Inflammatory macrophage (primary cell): ENCODE measurements around the gene TDRD9.

Experiments used
- DNase-seq, 2 donors: peaks; one replicate each; pipeline ENCODE4 v3.0.0-alpha.2; 2020 to 2022

TDRD9 gene

DNA sequence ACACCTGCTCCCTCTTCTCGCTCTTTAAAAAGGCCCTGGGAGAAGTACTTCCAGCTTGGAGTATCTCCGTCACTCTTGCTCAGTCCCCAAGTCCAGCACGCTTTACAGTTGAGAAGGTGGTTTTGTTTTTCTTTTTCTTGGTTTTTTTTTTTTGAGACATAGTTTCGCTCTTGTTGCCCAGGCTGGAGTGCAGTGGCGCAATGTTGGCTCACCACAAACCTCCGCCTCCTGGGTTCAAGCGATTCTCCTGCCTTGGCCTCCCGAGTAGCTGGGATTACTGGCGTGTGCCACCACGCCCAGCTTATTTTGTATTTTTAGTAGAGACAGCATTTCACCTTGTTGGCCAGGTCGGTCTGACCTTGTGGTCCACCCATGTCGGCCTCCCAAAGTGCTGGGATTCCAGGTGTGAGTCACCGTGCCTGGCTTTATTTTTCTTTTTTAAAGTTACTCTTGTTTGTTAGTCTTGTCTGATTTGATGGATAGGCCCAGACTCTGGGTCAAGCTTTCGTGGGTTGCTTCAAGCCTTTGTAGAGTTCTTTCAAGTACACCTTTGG lies 1.9 kb downstream of the TDRD9 start:
- no peak for DNase-seq

DNA sequence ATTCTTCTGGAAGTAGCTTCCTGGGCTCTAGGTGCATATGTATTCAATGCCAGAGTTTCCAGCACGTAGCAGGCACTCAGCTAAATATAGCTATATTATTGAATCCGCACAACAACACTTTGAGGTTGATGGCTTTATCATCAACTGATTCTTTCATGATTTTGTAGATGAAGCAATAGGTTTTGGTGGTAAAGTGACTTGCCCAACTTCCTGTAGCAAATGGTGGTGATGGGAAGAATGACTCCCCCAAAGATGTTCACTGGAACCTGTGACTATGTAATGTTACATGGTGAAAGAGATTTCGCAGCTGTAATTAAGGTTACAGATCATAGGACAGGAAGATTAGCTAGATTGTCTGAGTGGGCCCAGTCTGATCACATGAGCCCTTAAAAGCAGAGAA lies 3.2 kb downstream of the TDRD9 start:
- peak; percentile 86 to 93 for DNase-seq

DNA sequence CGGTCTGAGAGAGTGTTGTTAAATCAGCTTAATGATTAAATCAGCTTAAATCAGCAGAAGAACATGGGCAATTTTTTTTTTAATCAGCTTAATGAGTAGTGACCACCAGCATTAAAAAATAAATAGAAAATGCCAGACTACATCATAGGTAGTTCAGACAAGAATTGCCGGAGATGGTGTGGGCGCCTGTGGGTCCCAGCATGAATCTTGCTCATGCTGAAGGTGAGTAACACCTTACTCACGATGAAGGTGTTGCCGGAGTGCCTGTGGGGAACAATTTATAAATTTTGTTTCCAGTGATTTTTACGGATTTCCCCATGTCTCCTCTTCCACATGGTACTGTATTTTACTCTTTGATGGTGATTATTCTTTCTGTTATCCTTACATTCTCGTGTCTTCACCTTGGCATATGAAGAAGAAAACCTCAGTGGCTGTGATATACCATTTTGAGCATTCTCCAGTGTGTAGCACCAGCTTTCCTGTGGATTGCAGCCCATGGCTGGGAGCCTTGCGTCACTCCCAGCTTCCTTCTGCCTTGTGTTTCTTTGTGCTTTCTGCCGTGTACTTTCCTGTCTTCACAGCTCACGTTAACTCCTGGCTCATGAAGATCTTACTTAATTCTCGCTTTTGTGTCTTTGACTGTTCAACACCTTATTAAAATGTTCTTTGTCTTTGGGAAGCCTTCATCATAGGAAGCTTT lies 4.7 kb downstream of the TDRD9 start:
- peak; percentile 31 to 52 for DNase-seq

GRCh38 chr14:103935102-103935501 lies 6.8 kb downstream of the TDRD9 start:
- no peak for DNase-seq

GRCh38 chr14:103941462-103941861 lies 13.2 kb downstream of the TDRD9 start:
- no peak for DNase-seq

DNA sequence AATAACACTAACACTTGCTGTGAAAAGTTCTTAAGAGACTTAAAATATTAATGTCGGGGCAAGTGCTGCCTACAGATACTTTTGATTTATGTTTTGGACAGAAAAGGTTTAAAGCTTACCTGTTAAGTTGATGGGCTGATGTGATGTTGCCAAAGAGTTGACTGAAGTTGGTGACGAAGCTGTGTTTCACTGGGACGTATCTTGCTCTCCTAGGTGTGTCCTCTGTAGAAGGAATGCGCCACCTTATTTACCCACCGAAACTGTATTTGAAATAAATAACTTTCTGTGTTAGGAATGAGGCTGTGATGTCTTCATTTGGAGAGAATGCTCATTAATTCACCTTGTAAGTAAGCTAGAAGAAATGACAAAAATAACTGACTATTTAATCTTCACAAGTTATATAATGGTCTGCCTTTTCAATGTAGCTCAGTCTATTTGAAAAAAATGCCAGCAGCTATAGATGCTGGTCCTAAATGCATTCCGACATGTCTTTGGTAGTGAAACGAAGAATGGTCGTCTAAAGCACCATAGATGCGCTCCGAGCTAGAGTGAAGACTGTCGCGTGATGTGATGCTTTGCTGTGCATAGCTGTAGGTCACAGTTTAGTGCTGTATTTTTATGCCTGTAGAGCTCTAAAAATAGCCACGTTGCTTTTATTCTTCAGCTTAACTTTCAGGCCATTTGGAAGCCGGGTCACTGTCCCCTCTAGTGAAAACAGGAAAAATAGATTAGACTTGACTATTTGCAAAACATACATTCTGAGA lies 13.9 kb downstream of the TDRD9 start, which contains the start of gene RD3L:
Gene RD3L, minus strand, starts transcription at position 557 of the 764 bp plus-strand sequence. CDS start 834 bp downstream, outside the sequence.
- no peak for DNase-seq

- no peak for DNase-seq
Measured at GRCh38 chr14:103943673-103944072, 15.4 kb downstream of the TDRD9 start.

DNA sequence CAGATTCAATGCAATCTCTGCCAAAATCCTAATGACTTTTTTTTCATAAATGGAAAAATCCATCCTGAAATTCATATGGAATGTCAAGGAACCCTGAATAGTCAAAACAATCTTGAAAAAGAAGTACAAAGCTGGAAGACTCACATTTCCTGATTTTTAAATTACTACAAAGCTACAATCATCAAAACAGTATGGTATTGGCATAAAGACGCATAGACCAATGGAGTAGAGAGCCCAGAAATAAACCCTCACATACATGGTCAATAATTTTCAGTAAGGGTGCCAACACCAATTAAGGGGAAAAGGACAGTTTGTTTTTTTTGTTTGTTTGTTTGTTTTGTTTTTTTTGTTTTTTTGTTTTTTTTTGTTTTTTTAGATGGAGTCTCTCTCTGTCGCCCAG lies 18.7 kb downstream of the TDRD9 start:
- no peak for DNase-seq

- no peak for DNase-seq
Measured at GRCh38 chr14:103948442-103948841, 20.2 kb downstream of the TDRD9 start.

- DNase-seq: peak; percentile 43 to 74
Measured at GRCh38 chr14:103949131-103949790, 21.0 kb downstream of the TDRD9 start.

DNA sequence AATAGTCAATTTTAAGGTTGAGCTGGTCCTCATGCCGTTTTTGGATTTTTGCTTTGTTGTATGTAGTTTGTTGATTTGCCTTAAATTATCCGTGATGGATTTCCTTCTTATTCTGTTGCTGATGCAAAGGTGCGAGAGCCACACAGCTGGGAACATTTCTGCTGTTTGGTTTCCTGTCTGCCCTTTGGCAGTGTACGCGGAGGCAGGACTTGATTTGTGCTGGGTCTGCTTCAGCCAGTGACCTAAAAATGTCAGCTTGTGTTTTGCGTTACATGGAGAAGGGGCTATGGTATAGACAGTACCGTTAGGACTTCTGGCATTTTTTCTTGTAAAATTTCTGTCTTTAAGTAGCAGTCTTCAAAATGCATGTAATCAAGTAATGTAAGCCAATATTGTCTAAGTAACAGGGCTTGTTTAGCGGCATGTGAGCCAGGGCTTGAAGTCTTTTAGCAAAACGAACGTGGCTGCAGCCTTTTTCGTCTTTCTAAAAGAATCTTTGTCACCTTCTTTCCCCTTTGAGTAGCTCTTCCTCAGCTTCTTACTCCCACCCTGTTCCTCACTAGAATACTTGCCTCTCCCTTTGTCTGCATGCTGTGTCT lies 32.3 kb downstream of the TDRD9 start:
- DNase-seq: no peak

DNA sequence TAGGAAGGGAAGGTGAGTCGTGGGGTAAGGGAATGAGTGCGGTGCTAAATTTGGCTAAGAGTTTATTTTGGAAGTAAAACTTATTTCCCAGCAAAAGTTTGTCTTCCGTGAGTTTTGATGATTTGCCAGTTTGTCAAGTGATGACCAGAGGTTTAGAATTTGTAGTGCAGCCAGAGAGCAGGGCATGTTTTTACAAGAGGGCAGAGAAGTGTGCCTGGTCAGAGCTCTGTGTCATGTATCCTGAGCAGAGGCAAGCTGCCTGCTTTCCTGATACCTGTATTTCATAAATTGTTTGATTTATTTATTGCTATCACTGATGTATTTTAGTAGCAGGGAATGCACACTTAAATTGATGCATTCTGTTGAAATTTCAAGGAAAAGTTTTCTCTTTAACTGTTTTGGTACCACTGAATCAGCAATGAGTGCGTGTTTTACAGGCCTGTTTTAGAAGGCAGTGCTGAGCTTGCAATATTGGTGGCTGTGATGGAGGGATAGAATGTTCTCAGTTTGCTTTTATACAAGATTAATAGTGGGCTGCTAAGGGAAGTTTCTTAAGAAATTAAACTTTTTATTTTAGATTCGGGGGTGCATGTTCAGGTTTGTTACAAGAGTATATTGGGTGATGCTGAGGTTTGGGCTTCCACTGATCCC lies 33.8 kb downstream of the TDRD9 start:
- DNase-seq: no peak

DNA sequence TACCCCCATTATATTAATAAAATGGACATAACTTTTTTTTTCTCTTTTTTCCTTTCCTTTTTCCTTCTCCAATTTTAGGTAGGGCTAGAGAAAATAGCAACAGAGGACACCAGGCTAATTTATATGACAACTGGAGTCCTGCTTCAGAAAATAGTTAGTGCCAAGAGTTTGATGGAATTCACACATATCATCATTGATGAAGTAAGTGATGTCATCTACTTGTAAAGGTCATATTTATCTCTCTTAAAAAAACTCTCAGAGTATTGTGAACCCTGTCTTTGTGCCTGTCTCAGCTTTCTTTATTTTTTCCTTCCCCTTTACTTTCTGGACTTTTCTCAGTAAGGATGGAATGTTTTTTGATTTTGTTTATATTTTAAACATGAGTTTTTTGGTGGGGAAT lies 38.4 kb downstream of the TDRD9 start:
- DNase-seq: no peak

- DNase-seq: no peak
Measured at GRCh38 chr14:103969961-103970360, 41.7 kb downstream of the TDRD9 start.

GRCh38 chr14:103973354-103973753 lies 45.1 kb downstream of the TDRD9 start:
- DNase-seq: no peak

DNA sequence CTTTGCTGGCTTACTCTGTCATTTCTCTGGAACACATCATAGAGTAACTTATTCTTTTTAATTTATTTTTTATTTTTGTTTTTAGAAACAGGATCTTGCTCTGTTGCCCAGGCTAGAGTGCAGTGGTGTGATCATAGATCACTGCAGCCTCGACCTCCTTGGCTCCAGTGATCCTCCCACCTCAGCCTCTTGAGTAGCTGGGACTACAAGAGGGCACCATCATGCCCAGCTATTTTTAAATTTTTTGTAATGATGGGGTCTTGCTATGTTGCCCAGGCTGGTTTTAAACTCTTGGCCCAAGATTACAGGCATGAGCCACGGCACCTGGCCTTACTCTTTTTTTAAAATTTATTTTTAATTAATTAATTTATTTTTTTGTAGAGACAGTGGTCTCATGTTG lies 46.3 kb downstream of the TDRD9 start:
- DNase-seq: no peak

GRCh38 chr14:103980623-103981238 lies 52.5 kb downstream of the TDRD9 start:
- peak in 1 of 2 donors; percentile 14 for DNase-seq

DNA sequence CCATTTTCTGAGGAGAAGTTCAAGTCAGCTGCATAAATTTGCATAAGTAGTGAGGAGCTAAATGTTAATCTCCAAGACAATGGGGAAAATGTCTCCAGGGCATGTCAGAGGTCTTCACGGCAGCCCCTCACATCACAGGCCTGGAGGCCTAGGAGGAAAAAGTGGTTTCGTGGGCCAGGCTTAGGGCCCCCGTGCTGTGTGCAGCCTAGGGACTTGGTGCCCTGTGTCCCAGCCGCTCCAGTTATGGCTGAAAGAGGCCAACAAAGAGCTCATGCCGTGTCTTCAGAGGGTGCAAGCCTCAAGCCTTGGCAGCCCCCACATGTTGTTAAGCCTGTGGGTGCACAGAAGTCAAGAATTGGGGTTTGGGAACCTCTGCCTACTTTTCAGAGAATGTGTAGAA lies 55.9 kb downstream of the TDRD9 start:
- DNase-seq: no peak

DNA sequence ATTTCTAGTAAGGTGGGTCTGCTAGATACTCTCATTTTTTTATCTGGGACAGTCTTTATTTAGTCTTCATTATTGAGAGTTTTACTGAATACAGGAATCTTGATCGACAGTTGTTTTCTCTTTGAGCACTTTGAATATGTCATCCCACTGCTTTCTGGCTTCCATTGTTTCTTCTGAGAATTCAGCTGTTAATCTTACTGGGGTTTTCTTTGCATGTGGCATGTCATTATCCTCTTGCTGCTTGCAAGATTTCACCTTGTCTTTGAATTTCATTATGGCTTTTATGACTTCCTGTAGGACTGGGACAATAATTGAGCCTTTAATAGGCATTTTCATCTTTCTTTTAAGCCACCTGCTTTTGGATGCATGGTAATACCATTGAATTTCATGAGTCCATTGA lies 60.8 kb downstream of the TDRD9 start:
- no peak for DNase-seq

DNA sequence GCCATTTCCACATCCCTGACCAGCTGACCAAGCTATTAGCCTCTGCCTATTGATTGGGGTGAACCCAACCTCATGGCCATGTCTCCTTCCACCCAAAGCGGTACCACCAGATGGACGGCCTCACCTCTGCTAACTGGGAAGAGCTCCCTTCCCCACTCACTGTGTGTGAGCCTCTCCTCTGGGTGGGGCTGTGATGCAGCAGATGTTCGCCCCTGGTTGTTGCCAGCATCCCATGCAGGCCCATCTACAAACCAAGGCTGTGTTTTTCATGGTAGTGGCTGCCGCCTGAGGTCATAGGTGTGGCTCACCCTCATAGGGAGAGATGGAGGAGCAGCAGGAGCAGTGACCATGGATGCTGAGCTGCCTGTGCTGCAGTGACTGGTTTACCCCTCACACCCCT lies 61.7 kb downstream of the TDRD9 start:
- DNase-seq: no peak

DNA sequence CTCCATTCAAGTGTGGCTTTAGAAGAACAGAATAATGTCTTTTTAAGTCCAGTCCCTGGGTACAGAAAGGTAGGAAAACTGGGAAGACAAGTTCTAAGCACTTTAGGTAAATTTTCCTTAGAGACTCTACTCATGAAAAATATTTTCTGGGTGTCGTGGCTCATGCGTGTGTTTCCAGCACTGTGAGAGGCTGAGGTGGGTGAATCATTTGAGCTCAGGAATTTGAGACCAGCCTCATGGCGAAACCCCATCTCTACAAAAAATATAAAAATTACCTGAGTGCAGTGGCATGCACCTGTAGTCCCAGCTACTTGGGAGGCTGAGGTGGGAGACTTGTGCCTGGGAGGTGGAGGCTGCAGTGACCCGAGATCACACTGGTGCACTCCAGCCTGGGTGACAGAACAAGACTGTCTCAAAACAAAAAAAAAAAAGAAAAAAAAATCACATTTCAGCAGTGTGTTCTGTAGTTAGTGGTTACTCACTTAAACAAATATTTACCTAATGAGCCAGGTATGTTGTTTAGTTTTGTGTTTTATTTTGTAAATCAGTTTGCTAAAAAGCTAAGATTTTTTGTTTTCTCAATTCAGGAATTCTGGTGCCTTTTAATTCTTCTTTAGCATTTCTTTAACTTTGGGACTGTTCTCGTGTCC lies 66.4 kb downstream of the TDRD9 start:
- no peak for DNase-seq
